ENCODE measurements around the gene HOXD10. TPM values are rescaled to one million over a fixed set of nuclear protein-coding genes. Genes with fewer than 3 reads are reported as not detected.

The HOXD10 gene
- polyA plus RNA-seq, 1 experiment = not detected

DNA sequence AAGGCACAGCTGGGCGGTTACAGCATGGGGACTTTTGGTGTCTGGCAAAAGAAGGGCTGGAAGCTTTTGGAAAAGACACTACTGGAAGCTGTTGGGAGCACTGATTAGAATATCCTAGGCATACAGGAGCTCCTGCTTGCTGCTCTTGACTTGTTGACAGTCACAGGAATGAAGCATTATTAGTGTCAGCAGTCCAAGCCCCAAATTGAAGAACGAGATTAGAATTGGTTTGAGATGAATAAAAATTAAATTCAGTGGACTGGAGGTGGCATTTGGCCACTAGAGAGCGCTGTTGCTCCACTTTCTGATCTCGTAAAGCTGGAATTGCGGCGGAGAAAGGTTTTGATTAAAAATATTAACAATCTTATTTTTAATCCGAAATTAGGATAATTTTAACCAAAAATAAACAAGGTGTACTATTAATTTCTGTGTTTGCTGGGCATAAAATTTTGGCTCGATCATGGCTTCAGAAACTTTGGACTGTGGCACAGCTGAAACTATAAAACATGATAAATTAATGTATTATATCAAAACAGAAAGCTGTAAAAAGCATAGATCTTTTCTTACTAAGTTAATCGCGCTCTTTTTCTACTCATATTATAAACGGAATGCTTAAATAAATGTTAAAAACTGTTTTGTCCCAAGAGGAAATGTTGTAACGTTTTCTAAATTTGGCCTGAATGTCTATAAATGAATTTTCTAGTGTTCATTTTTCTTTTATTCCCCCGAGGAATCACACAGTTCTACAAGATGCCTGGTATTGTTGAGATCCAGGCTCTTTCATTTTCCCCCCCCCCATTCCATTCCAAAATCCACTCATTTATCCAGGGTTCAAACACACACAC, 10.6 kb downstream of the HOXD10 start:
- CTCF ChIA-PET = interaction anchor here (0.6 to 6.3 kb wide), 57 partner anchors 11 to 1036 kb away, joined by 3 to 184 read pairs (median 4); partner anchors contain the start of genes HOXD10 and MTX2
- Histone ChIP-seq H3K27me3 (ENCODE audit: control insufficient read depth, insufficient read depth, low read length) (peaks cover 84% of the 10 kb centered on the region), H3K4me3 (ENCODE audit: low read depth, low read length) (no peak overlapping the region), H3K27ac (ENCODE audit: low read depth, low read length) (no peak overlapping the region), H3K9me3 (ENCODE audit: control insufficient read depth, insufficient read depth, low read length) (peaks cover 4% of the 10 kb centered on the region; the same call in 1 of the 2 replicates)
- POLR2A ChIA-PET = interaction anchor here (0.7 to 0.8 kb wide), 2 partner anchors 511 to 1022 kb away, joined by 5 read pairs; no protein-coding TSS in a partner anchor
- TF ChIP-seq CTCF (IDR thresholded peaks at IDR 0.05; ENCODE audit: low read depth, low read length) = peak; percentile 83
- peak; percentile 29 for DNase-seq (ENCODE audit: low read depth, low spot score)

DNA sequence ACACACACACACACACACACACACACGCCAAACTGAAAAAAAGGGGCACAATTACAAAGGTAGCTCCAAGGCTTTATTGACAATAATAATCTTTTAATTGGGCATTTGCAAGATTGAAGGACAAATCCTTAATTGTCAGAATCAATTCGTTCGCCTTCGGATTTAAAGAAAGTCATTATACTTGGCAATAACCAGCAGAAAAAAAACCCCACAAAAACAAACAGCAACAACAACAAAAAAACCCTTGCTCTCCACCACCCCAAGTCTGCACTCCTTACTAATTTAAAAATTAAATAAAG, 11.1 kb downstream of the HOXD10 start:
- CTCF ChIA-PET = interaction anchor here (0.6 to 6.3 kb wide), 33 partner anchors 11 to 1036 kb away, joined by 3 to 184 read pairs (median 7); partner anchors contain the start of gene MTX2

DNA sequence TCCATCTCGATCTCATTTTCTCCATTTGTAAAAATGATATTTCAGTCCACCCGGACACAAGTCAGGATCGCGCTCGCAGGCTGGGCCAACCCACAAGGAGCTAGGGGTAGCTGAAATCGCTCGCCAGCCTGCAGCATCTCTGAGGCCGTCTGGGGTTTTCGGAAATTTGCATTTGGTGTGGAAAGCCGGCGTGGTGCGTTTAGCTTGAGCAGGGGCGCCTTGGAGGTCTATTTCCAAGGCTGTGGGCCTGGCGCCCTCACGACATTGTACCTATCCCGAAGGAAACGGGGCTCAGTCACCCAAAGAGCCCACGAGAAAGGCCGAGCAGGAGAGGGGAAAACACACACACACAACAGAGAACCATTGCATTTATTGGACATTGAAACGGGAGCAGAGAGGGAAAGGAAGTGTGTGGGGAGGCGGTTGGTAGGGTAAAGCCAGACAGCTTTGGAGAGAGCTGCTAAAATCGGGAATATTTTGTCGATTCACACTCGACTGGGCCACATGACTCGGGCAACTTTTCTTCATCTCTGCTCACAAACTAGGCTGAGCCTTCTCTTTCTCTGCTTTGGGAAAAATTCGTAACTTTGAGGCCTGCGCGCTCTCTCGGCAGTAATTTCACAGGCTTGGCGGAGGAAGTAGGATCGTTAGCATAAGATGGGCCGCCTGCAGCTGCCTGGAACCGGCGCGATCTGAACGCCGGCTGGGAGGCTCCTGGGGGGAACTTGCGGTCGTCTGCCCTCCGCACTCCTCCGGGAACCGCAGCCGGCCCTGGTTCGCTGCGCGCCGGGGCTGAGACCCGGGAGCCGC, 11.8 kb downstream of the HOXD10 start:
- Histone ChIP-seq H3K27me3 (ENCODE audit: control insufficient read depth, insufficient read depth, low read length) (peaks cover 88% of the 10 kb centered on the region), H3K4me3 (ENCODE audit: low read depth, low read length) (no peak overlapping the region), H3K27ac (ENCODE audit: low read depth, low read length) (no peak overlapping the region), H3K9me3 (ENCODE audit: control insufficient read depth, insufficient read depth, low read length) (peaks cover 4% of the 10 kb centered on the region; the same call in 1 of the 2 replicates)
- no peak for DNase-seq (ENCODE audit: low read depth, low spot score)
- POLR2A ChIA-PET = no interaction called here
- TF ChIP-seq CTCF (IDR thresholded peaks at IDR 0.05; ENCODE audit: low read depth, low read length) = no peak
- CTCF ChIA-PET = interaction anchor here (0.6 to 6.3 kb wide), 16 partner anchors 10 to 1033 kb away, joined by 3 to 184 read pairs (median 14); no protein-coding TSS in a partner anchor

More for the DNA sequence above, 11.1 kb downstream of the HOXD10 start:
- POLR2A ChIA-PET = no interaction called here
- no peak overlapping the region for H3K4me3 ChIP-seq (ENCODE audit: low read depth, low read length)
- no peak for TF ChIP-seq CTCF (IDR thresholded peaks at IDR 0.05; ENCODE audit: low read depth, low read length)
- peaks cover 85% of the 10 kb centered on the region for H3K27me3 ChIP-seq (ENCODE audit: control insufficient read depth, insufficient read depth, low read length)
- DNase-seq (ENCODE audit: low read depth, low spot score) = no peak
- peaks cover 4% of the 10 kb centered on the region; the same call in 1 of the 2 replicates for H3K9me3 ChIP-seq (ENCODE audit: control insufficient read depth, insufficient read depth, low read length)
- H3K27ac ChIP-seq (ENCODE audit: low read depth, low read length) = no peak overlapping the region

DNA sequence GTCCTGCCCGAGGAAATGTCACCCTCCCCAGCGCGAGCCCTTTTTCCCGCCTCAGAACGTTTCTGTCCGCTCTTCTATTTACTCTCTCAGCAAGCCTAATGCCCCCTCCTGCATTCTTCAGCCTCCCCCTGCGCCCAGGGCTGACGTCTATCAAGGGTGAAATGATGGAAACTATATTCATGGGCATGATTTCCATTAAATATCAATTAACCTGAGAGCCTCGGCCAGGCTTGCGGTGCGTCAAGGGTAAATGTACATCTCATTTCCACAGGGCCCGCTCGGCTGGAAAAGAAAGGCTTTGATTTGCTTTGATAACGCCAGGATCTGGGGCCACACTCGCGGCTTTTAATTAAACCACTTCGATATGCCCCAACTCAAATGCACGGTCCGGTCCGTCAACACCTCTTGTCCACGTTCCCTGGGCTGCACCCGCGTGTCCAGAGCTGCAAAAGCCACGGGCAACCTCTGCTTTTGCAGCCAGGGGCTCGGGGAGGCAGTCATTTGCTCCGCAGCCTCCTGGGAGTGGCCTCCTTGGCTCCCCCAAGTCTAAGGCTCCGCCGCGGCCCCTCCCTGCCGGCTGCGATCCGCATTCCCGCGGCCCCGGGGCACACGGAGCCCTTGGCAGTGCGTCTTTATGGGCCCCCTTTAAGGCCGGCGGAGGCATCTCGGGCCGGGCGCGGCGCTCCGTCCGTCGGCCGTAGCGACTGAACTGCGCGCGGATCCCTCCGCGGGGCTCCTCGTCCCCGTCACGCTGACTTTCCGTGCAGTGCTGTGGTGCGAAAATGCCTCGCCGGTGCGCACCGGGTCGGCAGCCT, 12.6 kb downstream of the HOXD10 start, which contains the start of gene HOXD8:
Gene HOXD8 (plus strand): TSS at position 724 of the 815 bp plus-strand sequence. CDS start 662 bp downstream, outside the sequence.
- Histone ChIP-seq H3K27me3 (ENCODE audit: control insufficient read depth, insufficient read depth, low read length) (peaks cover 88% of the 10 kb centered on the region), H3K9me3 (ENCODE audit: control insufficient read depth, insufficient read depth, low read length) (peaks cover 4% of the 10 kb centered on the region; the same call in 1 of the 2 replicates), H3K27ac (ENCODE audit: low read depth, low read length) (no peak within 1 kb of the TSS), H3K4me3 (ENCODE audit: low read depth, low read length) (no peak within 1 kb of the TSS)
- ChIA-PET CTCF (interaction anchor here (1.0 to 6.3 kb wide), 5 partner anchors 326 to 523 kb away, joined by 4 to 184 read pairs (median 77); no protein-coding TSS in a partner anchor), POLR2A (no interaction called here)
- DNase-seq (ENCODE audit: low read depth, low spot score) = no peak
- no peak for TF ChIP-seq CTCF (IDR thresholded peaks at IDR 0.05; ENCODE audit: low read depth, low read length)
